ENCODE data around the gene ATE1.
A peak's percentile ranks its signal among the peaks of the same experiment; 100 is the strongest.

ATE1 gene

GRCh38 chr10:121889212-121889611 is 38.6 kb downstream of the ATE1 start:
- no peaks in the 10 kb centered on the region for H3K9me3 Mint-ChIP-seq
- H3K4me1 Mint-ChIP-seq = no peaks in the 10 kb centered on the region

GRCh38 chr10:121886997-121887622 is 40.7 kb downstream of the ATE1 start:
- H3K36me3 Mint-ChIP-seq (ENCODE audit: low read depth) = peaks cover 28% of the 10 kb centered on the region
- H3K4me3 Mint-ChIP-seq = no peak overlapping the region
- no peaks in the 10 kb centered on the region for H3K4me1 Mint-ChIP-seq
- H3K27ac Mint-ChIP-seq = no peak overlapping the region
- no peaks in the 10 kb centered on the region for H3K9me3 Mint-ChIP-seq
- no peaks in the 10 kb centered on the region for H3K27me3 Mint-ChIP-seq (ENCODE audit: low read depth)
- TF ChIP-seq CTCF (IDR thresholded peaks at IDR 0.05; ENCODE audit: unreplicated experiment in 3 of 3) = peak; percentile 72 to 84 (median 74)

More at GRCh38 chr10:121889212-121889611, 38.6 kb downstream of the ATE1 start:
- no peak overlapping the region for H3K27ac Mint-ChIP-seq
- H3K4me3 Mint-ChIP-seq = no peak overlapping the region
- H3K36me3 Mint-ChIP-seq (ENCODE audit: low read depth) = peaks cover 35% of the 10 kb centered on the region
- TF ChIP-seq CTCF (IDR thresholded peaks at IDR 0.05; ENCODE audit: unreplicated experiment in 3 of 3) = no peak
- no peaks in the 10 kb centered on the region for H3K27me3 Mint-ChIP-seq (ENCODE audit: low read depth)

- Mint-ChIP-seq H3K9me3 (no peaks in the 10 kb centered on the region), H3K36me3 (ENCODE audit: low read depth) (peaks cover 27% of the 10 kb centered on the region), H3K27me3 (ENCODE audit: low read depth) (no peaks in the 10 kb centered on the region), H3K4me3 (no peak overlapping the region), H3K27ac (no peak overlapping the region), H3K4me1 (no peaks in the 10 kb centered on the region)
- no peak for TF ChIP-seq CTCF (IDR thresholded peaks at IDR 0.05; ENCODE audit: unreplicated experiment in 3 of 3)
These were observed 41.6 kb downstream of the ATE1 start for GRCh38 chr10:121886181-121886580.

- Mint-ChIP-seq H3K27ac (peak overlapping the region in 1 of 3 experiments; percentile 26), H3K9me3 (no peaks in the 10 kb centered on the region), H3K4me1 (no peaks in the 10 kb centered on the region), H3K4me3 (no peak overlapping the region), H3K36me3 (ENCODE audit: low read depth) (peaks cover 36% of the 10 kb centered on the region), H3K27me3 (ENCODE audit: low read depth) (no peaks in the 10 kb centered on the region)
- no peak for TF ChIP-seq CTCF (IDR thresholded peaks at IDR 0.05; ENCODE audit: unreplicated experiment in 3 of 3)
These were observed 46.9 kb downstream of the ATE1 start for GRCh38 chr10:121880895-121881294.

GRCh38 chr10:121879476-121879875 is 48.4 kb downstream of the ATE1 start:
- H3K4me1 Mint-ChIP-seq = no peaks in the 10 kb centered on the region
- peaks cover 40% of the 10 kb centered on the region for H3K36me3 Mint-ChIP-seq (ENCODE audit: low read depth)
- no peak for TF ChIP-seq CTCF (IDR thresholded peaks at IDR 0.05; ENCODE audit: unreplicated experiment in 3 of 3)
- no peak overlapping the region for H3K4me3 Mint-ChIP-seq
- no peaks in the 10 kb centered on the region for H3K9me3 Mint-ChIP-seq
- no peaks in the 10 kb centered on the region for H3K27me3 Mint-ChIP-seq (ENCODE audit: low read depth)
- H3K27ac Mint-ChIP-seq = no peak overlapping the region

GRCh38 chr10:121873236-121873635 is 54.6 kb downstream of the ATE1 start:
- no peak overlapping the region for H3K4me3 Mint-ChIP-seq
- TF ChIP-seq CTCF (IDR thresholded peaks at IDR 0.05; ENCODE audit: unreplicated experiment in 3 of 3) = no peak
- peaks cover 49% of the 10 kb centered on the region for H3K36me3 Mint-ChIP-seq (ENCODE audit: low read depth)
- peaks cover 4% of the 10 kb centered on the region for H3K4me1 Mint-ChIP-seq
- no peaks in the 10 kb centered on the region for H3K27me3 Mint-ChIP-seq (ENCODE audit: low read depth)
- H3K27ac Mint-ChIP-seq = no peak overlapping the region
- H3K9me3 Mint-ChIP-seq = no peaks in the 10 kb centered on the region
